ENCODE data around the gene CCDC85B. TPM values are rescaled to one million over a fixed set of nuclear protein-coding genes. Genes with fewer than 3 reads are reported as not detected.

Gene CCDC85B
- polyA plus RNA-seq, 3 donors, result 20.8 to 35.2 (median 24.4) TPM

DNA sequence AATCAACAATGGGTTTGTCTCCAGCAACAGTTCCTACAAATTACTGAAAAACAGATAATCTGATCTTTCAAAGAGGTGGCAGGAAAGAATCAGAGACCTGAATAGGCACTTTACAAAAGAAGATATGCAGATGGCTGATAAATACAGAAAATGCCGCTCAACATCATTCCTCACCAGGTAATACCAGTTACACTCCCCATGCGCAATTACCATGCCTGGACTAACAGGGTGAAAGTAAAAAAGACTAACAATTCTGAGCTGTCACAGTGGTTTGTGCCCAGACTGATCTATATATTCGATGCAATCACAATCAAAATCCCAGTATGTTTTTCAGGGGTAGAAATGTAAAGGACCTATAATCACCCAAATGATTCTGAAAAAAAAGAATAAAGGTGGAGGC, 46.7 kb upstream of the CCDC85B start:
- no peaks in the 10 kb centered on the region for H3K27me3 ChIP-seq (ENCODE audit: control insufficient read depth in 2 of 2, insufficient read depth in 2 of 2, low read length in 2 of 2)
- no peaks in the 10 kb centered on the region for H3K9me3 Mint-ChIP-seq

DNA sequence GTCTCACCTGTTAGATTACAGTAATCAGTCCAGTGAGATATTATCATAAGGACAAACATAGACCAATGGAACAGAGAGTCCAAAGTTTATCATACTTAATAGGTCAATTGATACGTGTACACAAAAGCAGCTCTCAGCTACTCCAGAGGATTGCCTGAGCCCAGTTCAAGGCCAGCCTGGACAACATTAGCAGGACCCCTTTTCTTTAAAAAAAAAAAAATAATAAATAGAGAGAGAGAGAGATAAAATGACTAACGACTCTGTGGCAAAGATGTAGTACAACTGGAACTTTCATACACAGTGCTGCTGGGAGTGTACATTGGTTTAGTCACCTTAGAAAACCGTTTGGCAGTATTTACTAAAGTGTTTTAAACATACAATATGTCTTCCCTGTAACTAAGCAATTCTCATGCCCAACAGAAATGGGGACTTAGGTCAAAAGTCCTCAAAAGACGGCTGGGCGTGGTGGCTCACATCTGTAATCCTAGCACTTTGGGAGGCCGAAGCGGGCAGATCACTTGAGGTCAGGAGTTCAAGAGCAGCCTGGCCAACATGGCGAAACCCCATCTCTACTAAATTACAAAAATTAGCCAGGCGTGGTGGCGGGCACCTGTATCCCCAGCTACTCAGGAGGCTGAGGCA, 46.1 kb upstream of the CCDC85B start:
- H3K4me1 Mint-ChIP-seq, result peaks cover 5% of the 10 kb centered on the region
- no peak for DNase-seq
- 96% methylated on average over 7 of the region's 10 CpGs for WGBS (ENCODE audit: insufficient coverage)
- TF ChIP-seq, protein P1, sequence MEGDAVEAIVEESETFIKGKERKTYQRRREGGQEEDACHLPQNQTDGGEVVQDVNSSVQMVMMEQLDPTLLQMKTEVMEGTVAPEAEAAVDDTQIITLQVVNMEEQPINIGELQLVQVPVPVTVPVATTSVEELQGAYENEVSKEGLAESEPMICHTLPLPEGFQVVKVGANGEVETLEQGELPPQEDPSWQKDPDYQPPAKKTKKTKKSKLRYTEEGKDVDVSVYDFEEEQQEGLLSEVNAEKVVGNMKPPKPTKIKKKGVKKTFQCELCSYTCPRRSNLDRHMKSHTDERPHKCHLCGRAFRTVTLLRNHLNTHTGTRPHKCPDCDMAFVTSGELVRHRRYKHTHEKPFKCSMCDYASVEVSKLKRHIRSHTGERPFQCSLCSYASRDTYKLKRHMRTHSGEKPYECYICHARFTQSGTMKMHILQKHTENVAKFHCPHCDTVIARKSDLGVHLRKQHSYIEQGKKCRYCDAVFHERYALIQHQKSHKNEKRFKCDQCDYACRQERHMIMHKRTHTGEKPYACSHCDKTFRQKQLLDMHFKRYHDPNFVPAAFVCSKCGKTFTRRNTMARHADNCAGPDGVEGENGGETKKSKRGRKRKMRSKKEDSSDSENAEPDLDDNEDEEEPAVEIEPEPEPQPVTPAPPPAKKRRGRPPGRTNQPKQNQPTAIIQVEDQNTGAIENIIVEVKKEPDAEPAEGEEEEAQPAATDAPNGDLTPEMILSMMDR (IDR thresholded peaks at IDR 0.05), result no peak
- no peak overlapping the region for H3K27ac Mint-ChIP-seq
- Histone ChIP-seq H3K27me3 (ENCODE audit: control insufficient read depth in 2 of 2, insufficient read depth in 2 of 2, low read length in 2 of 2) (no peaks in the 10 kb centered on the region), H3K36me3 (replicated peaks in 1 of 2; ENCODE audit: control insufficient read depth in 1 of 2, insufficient read depth in 2 of 2, low read length in 2 of 2) (no peaks in the 10 kb centered on the region), H3K4me2 (replicated peaks; ENCODE audit: extremely low read depth, low read length, poor library complexity, severe bottlenecking) (no peak overlapping the region), H3K27ac (ENCODE audit: low read depth in 1 of 2, low read length in 2 of 2) (no peak overlapping the region), H3K79me2 (ENCODE audit: insufficient read depth, low read length) (no peaks in the 10 kb centered on the region), H3K9me3 (replicated peaks in 1 of 2; ENCODE audit: control insufficient read depth in 1 of 2, insufficient read depth in 1 of 2, low read length in 2 of 2) (no peaks in the 10 kb centered on the region), H3K9ac (ENCODE audit: insufficient read depth, low read length, poor library complexity, severe bottlenecking) (no peak overlapping the region), H4K20me1 (ENCODE audit: insufficient read depth, low read length) (no peaks in the 10 kb centered on the region), H3K4me1 (ENCODE audit: control insufficient read depth in 1 of 2, insufficient read depth in 2 of 2, low read length in 2 of 2) (no peaks in the 10 kb centered on the region), H2AFZ (ENCODE audit: insufficient read depth, low read depth, low read length, poor library complexity, severe bottlenecking) (no peak overlapping the region), H3K4me3 (replicated peaks in 1 of 3; ENCODE audit: low read depth in 2 of 3, low read length in 3 of 3) (no peak overlapping the region)
- no peak overlapping the region for H3K4me3 Mint-ChIP-seq
- H3K27me3 Mint-ChIP-seq (ENCODE audit: low read depth in 3 of 3), result peaks cover 0 to 5% (median 3%) of the 10 kb centered on the region in 3 donors
- H3K36me3 Mint-ChIP-seq, result no peaks in the 10 kb centered on the region
- no peaks in the 10 kb centered on the region for H3K9me3 Mint-ChIP-seq
- intact Hi-C loops (cut with micrococcal nuclease), result no loop called here

More for the DNA sequence above, 46.7 kb upstream of the CCDC85B start:
- Mint-ChIP-seq H3K4me3 (no peak overlapping the region), H3K36me3 (no peaks in the 10 kb centered on the region), H3K27me3 (ENCODE audit: low read depth in 3 of 3) (peaks cover 0 to 5% (median 3%) of the 10 kb centered on the region in 3 donors), H3K27ac (no peak overlapping the region), H3K4me1 (no peaks in the 10 kb centered on the region)
- H3K4me2 ChIP-seq (replicated peaks; ENCODE audit: extremely low read depth, low read length, poor library complexity, severe bottlenecking), result no peak overlapping the region
- H4K20me1 ChIP-seq (ENCODE audit: insufficient read depth, low read length), result no peaks in the 10 kb centered on the region
- TF ChIP-seq, protein P1 (IDR thresholded peaks at IDR 0.05), result no peak
- WGBS (ENCODE audit: insufficient coverage), result no CpG with 5 or more reads among the region's 3 CpGs
- intact Hi-C loops (cut with micrococcal nuclease), result no loop called here
- no peaks in the 10 kb centered on the region for H3K36me3 ChIP-seq (replicated peaks in 1 of 2; ENCODE audit: control insufficient read depth in 1 of 2, insufficient read depth in 2 of 2, low read length in 2 of 2)
- DNase-seq, result no peak
- H3K27ac ChIP-seq (ENCODE audit: low read depth in 1 of 2, low read length in 2 of 2), result no peak overlapping the region
- no peaks in the 10 kb centered on the region for H3K4me1 ChIP-seq (ENCODE audit: control insufficient read depth in 1 of 2, insufficient read depth in 2 of 2, low read length in 2 of 2)
- H2AFZ ChIP-seq (ENCODE audit: insufficient read depth, low read depth, low read length, poor library complexity, severe bottlenecking), result no peak overlapping the region
- no peaks in the 10 kb centered on the region for H3K9me3 ChIP-seq (replicated peaks in 1 of 2; ENCODE audit: control insufficient read depth in 1 of 2, insufficient read depth in 1 of 2, low read length in 2 of 2)
- H3K79me2 ChIP-seq (ENCODE audit: insufficient read depth, low read length), result no peaks in the 10 kb centered on the region
- no peak overlapping the region for H3K4me3 ChIP-seq (replicated peaks in 1 of 3; ENCODE audit: low read depth in 2 of 3, low read length in 3 of 3)
- no peak overlapping the region for H3K9ac ChIP-seq (ENCODE audit: insufficient read depth, low read length, poor library complexity, severe bottlenecking)
